ENCODE results near the gene TRIP12.

GRCh38 chr2:229783108-229783721 lies 138.6 kb downstream of the TRIP12 start:
- TF ChIP-seq POLR2A (IDR thresholded peaks at IDR 0.05) = no peak
- no peak for TF ChIP-seq CTCF (IDR thresholded peaks at IDR 0.05)
- no peak for TF ChIP-seq POLR2AphosphoS5 (IDR thresholded peaks at IDR 0.05)
- TF ChIP-seq EP300 (IDR thresholded peaks at IDR 0.05) = no peak
